ENCODE measurements around the gene GALNS.

- no peak for TF ChIP-seq TAF1 (IDR thresholded peaks at IDR 0.05; ENCODE audit: low read depth, low read length)
- no peak for TF ChIP-seq POLR2A (IDR thresholded peaks at IDR 0.05; ENCODE audit: low read depth, low read length)
- no peak for TF ChIP-seq POLR2AphosphoS5 (IDR thresholded peaks at IDR 0.05; ENCODE audit: low read depth, low read length)
- TF ChIP-seq POU2F2 (IDR thresholded peaks at IDR 0.05; ENCODE audit: low read depth, low read length) = no peak
- TF ChIP-seq SPI1 (IDR thresholded peaks at IDR 0.05; ENCODE audit: low read depth, low read length) = no peak
- no peak for TF ChIP-seq PAX5 (IDR thresholded peaks at IDR 0.05; ENCODE audit: insufficient read depth, low read length, severe bottlenecking)
Observed at GRCh38 chr16:88836791-88837190, 20.0 kb downstream of the GALNS start.
